ENCODE results near the gene ZNF804A.

GRCh38 chr2:184780944-184781343 lies 182.6 kb downstream of the ZNF804A start:
- TF ChIP-seq BACH2 (CRISPR knock-in tag; IDR thresholded peaks at IDR 0.05; ENCODE audit: borderline replicate concordance): no peak
- no peak for TF ChIP-seq CSDC2 (CRISPR knock-in tag; IDR thresholded peaks at IDR 0.05)
- no peak for TF ChIP-seq CREB5 (CRISPR knock-in tag; IDR thresholded peaks at IDR 0.05; ENCODE audit: low read depth)
- no peak for TF ChIP-seq PATZ1 (CRISPR knock-in tag; IDR thresholded peaks at IDR 0.05; ENCODE audit: borderline replicate concordance)

Measured in SK-N-SH treated with all-trans-retinoic acid at 6 μM for 48 hours (cell line).